GM18951 (cell line): ENCODE measurements around the gene UQCC2.

Experiments
- POLR2A ChIP-seq: IDR thresholded peaks from 4 replicates; pipeline ENCODE4 v1.6.1; 2011; ENCODE audit warnings: mild to moderate bottlenecking; ENCODE audit not compliant: insufficient read length, insufficient read depth; ENCODE audit errors: extremely low read depth
- in situ Hi-C: fragments of 300-500 bp; cut with MboI; formaldehyde crosslinking; loops from one replicate; pipeline ENCODE4 v1.12.0; 2022; ENCODE audit warnings: low sequenced_read_pairs, mixed read lengths, inconsistent platforms; ENCODE audit not compliant: unreplicated experiment

The UQCC2 gene

GRCh38 chr6:33726696-33727095 is 15.2 kb upstream of the UQCC2 start:
- in situ Hi-C loops = no loop called here
- TF ChIP-seq POLR2A = no peak

- in situ Hi-C loops = no loop called here
Observed at GRCh38 chr6:33725891-33726673, 14.6 kb upstream of the UQCC2 start.

GRCh38 chr6:33725222-33725621 is 13.7 kb upstream of the UQCC2 start:
- in situ Hi-C loops = no loop called here
- TF ChIP-seq POLR2A = no peak

More at GRCh38 chr6:33725891-33726673, 14.6 kb upstream of the UQCC2 start:
- TF ChIP-seq POLR2A = no peak

- no peak for TF ChIP-seq POLR2A
- in situ Hi-C loops = no loop called here
Observed at GRCh38 chr6:33724102-33725023, 12.9 kb upstream of the UQCC2 start.

DNA sequence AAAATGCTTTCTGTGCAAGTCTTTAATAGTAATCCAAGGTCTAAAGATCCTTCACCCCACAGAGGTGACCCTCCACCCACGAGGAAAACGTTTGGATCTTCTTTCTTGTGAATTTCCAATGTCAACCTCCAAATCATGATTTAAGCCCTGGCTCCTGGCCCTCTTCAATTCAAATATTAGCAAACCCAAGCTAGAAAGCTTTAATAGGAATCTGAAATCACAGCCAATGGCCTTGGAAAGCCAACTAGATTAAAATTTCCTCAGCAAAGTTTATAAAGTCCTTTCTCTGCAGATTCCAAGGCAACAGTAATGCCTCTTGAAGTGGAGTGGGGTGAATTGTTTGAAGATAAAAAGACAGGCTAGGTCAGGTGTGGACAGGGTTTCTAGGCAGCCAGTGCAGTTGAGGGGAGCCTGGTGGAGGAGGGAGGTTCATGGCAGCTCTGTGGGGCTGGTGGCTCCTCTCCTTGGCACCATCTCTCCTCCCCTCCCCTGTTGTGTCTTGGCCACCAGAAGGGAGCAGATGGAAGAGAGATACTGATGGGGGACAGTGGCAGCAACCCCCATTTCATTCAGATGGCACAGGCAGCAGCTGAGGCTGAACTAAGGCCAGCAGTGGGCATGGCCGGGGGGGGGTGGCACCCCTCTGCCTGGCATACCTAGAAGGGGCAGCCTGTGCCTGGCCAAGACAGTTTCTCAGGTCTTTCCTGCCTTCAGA is 12.0 kb upstream of the UQCC2 start:
- TF ChIP-seq POLR2A = no peak
- in situ Hi-C loops = no loop called here

- in situ Hi-C loops = no loop called here
- no peak for TF ChIP-seq POLR2A
Observed at GRCh38 chr6:33722103-33722623, 10.7 kb upstream of the UQCC2 start.

- no peak for TF ChIP-seq POLR2A
- in situ Hi-C loops = no loop called here
Observed at GRCh38 chr6:33721508-33721907, 10.0 kb upstream of the UQCC2 start.

DNA sequence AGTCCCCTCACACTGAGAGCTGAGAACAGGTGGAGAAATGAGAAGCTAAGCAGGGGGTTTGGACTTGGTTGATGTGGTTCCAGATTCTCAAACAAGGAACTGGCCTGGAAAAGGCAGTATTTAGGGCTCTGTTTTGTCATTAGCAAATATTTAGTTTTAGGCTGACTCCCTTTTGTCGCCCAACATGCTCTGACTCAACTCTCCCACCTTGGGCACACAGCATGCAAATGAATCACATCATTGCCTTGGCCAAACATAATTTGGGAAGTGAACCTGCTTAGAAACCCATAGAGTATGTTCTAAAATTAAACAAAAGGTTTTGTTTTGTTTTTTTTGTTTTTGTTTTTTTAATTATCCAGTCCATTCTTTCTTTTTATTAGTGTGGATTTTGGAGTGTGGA is 9.5 kb upstream of the UQCC2 start:
- in situ Hi-C loops = no loop called here

DNA sequence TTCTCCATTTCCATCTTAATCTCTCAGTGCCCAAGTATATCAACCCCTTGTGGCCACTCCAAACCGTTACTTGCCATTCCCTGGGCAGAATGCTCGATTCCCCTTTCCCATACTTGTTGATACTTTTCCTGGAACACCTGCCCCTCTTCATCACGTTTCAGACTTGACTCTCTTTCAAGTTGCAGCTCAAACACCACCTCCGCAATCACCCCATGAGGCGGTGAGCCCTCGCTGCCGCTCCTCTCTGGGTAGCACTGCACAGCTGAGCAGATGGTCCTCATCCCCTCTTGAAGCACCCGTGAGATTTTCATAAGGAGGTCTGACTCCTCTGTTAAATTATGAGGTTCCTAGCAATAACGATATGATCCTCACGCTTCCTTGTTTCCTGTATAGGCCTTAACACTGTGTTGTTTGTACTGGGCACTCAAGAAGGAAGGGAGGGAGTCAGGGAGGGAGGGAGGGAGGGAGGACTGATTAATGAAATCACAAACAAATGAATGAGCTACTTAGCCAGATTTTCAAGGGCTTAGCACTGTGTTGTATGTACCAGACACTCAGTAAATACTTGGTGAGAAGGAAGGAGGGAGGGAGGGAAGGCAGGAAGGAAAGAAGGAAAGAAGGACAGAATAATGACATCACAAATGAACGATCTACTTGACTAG is 8.0 kb upstream of the UQCC2 start:
- no peak for TF ChIP-seq POLR2A
- in situ Hi-C loops = no loop called here

More for the DNA sequence above, 9.5 kb upstream of the UQCC2 start:
- no peak for TF ChIP-seq POLR2A

DNA sequence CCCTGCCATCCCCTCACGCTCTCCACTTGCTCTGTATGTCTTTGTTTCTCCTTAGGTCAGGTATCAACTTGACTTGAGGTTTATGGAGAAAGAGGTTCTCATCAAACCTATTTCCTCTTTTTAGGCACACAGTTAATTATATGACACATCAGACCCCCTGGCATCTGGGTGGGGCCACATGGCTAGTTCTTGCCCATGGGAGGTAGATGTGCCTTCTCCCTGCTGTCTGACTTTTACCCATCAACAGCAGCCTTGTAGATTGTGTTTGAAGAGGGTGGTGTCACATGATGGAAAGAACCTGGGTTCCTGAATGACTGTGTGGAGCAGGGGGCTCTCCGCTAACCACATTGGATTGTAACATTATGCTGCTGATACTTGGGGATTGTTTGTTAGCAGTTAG is 7.2 kb upstream of the UQCC2 start:
- in situ Hi-C loops = no loop called here
- no peak for TF ChIP-seq POLR2A

DNA sequence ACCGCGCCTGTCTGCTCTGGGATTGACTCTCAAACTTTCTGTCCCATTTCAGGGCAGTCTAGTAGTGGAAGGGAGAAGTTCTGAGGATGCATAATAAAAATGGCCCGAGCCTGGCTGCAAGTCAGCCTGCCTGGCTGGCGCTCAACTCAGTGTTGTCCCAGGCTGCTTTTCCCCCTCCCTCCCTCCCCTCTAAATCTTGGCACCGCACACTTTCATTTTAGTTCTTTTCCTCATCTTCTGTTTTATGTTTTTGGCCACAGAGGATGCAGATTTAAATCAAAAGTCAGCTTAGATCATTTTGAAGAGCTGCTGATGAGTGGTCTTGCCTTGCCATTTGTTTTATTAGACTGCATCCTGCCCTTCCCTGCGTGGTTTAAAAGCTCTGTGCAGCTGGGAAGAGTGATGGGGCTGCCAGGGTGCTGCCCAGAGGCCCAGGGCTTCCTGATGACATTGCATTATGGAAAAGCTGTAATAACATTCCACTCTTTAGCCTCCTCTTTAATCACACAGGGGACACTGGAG is 6.5 kb upstream of the UQCC2 start:
- in situ Hi-C loops = no loop called here
- no peak for TF ChIP-seq POLR2A
